K562 (cell line): ENCODE results near the gene KCNK7. TPM values are rescaled to one million over a fixed set of nuclear protein-coding genes. Genes with fewer than 3 reads are reported as not detected.

Experiments used
- ARID2 ChIP-seq: fragments of 450-650 bp; IDR thresholded peaks from 2 replicates; pipeline ENCODE4 v1.6.1; 2017; ENCODE audit warnings: antibody characterized with exemption, mild to moderate bottlenecking
- BRD9 ChIP-seq: fragments of 450-650 bp; IDR thresholded peaks from 2 replicates; pipeline ENCODE4 v1.6.1; 2018; ENCODE audit warnings: low read depth; ENCODE audit not compliant: partially characterized antibody
- CBX2 ChIP-seq: fragments of 200-600 bp; sonication (generic); IDR thresholded peaks from one replicate; pipeline ENCODE4 v1.6.1; 2012; ENCODE audit warnings: mild to moderate bottlenecking, low read length, inconsistent platforms; ENCODE audit not compliant: insufficient read depth, poor library complexity, severe bottlenecking
- CHCHD3 ChIP-seq: fragments of 250-450 bp; sonication (Bioruptor Pico); IDR thresholded peaks from 2 replicates; pipeline ENCODE4 v2.1.2; 2022; ENCODE audit warnings: mild to moderate bottlenecking
- CHD1 ChIP-seq: fragments of 200-600 bp; sonication (generic); IDR thresholded peaks from one replicate; pipeline ENCODE4 v1.6.1; 2012; ENCODE audit warnings: mild to moderate bottlenecking, moderate library complexity, low read length, inconsistent platforms
- EP300 ChIP-seq: IDR thresholded peaks from 2 replicates; pipeline ENCODE4 v1.6.1; 2012; ENCODE audit warnings: low read length, improper control_type of control experiment
- HMGXB4 ChIP-seq: sonication (generic); formaldehyde crosslinking; IDR thresholded peaks from 2 replicates; pipeline ENCODE4 v1.8.1; 2023; ENCODE audit warnings: mild to moderate bottlenecking, missing genetic modification reagents
- MAFG ChIP-seq: fragments of 450-650 bp; conservative IDR thresholded peaks from 2 replicates; pipeline ENCODE4 v1.6.1; 2016; ENCODE audit warnings: missing genetic modification characterization, missing compliant biosample characterization
- MCM5 ChIP-seq: fragments of 450-650 bp; IDR thresholded peaks from 2 replicates; pipeline ENCODE4 v1.6.1; 2016; ENCODE audit warnings: low read depth
- NFYB ChIP-seq: IDR thresholded peaks from 2 replicates; pipeline ENCODE4 v1.6.1; 2011; ENCODE audit warnings: mild to moderate bottlenecking, moderate library complexity; ENCODE audit not compliant: insufficient read length; ENCODE audit errors: extremely low read depth
- PTTG1 ChIP-seq: fragments of 450-650 bp; IDR thresholded peaks from 2 replicates; pipeline ENCODE4 v1.6.1; 2016; ENCODE audit warnings: low read depth, mild to moderate bottlenecking, missing genetic modification characterization, missing compliant biosample characterization
- SMAD2 ChIP-seq: fragments of 150-350 bp; IDR thresholded peaks from 2 replicates; pipeline ENCODE4 v1.6.1; 2014; ENCODE audit warnings: low read depth, mild to moderate bottlenecking, low read length
- SNAPC5 ChIP-seq: fragments of 250-450 bp; sonication (Bioruptor Pico); IDR thresholded peaks from 2 replicates; pipeline ENCODE4 v1.8.0; 2021; ENCODE audit warnings: moderate library complexity, mild to moderate bottlenecking, inconsistent platforms
- ZBTB43 ChIP-seq: sonication (generic); formaldehyde crosslinking; IDR thresholded peaks from 2 replicates; pipeline ENCODE4 v1.8.0; 2023; ENCODE audit warnings: mild to moderate bottlenecking, missing genetic modification reagents
- ZBTB8A ChIP-seq: fragments of 450-650 bp; IDR thresholded peaks from 2 replicates; pipeline ENCODE4 v1.6.1; 2018; ENCODE audit warnings: mild to moderate bottlenecking, moderate library complexity; ENCODE audit not compliant: partially characterized antibody
- ZKSCAN1 ChIP-seq: fragments of 150-350 bp; IDR thresholded peaks from 2 replicates; pipeline ENCODE4 v1.6.1; 2016; ENCODE audit warnings: low read depth, low read length
- ZNF23 ChIP-seq: fragments of 250-450 bp; sonication (Bioruptor Pico); IDR thresholded peaks from 2 replicates; pipeline ENCODE4 v1.4.0; 2020; ENCODE audit warnings: mild to moderate bottlenecking
- ZNF277 ChIP-seq: fragments of 250-450 bp; sonication (Bioruptor Pico); IDR thresholded peaks from 2 replicates; pipeline ENCODE4 v1.8.0; 2022; ENCODE audit warnings: inconsistent platforms, mild to moderate bottlenecking, moderate library complexity, borderline replicate concordance
- ZNF449 ChIP-seq: fragments of 250-450 bp; sonication (Bioruptor Pico); IDR thresholded peaks from 2 replicates; pipeline ENCODE4 v1.8.0; 2022; ENCODE audit warnings: moderate library complexity, mild to moderate bottlenecking, inconsistent platforms
- ZNF512 ChIP-seq: IDR thresholded peaks from 2 replicates; pipeline ENCODE4 v1.6.1; 2016; ENCODE audit warnings: missing genetic modification characterization, missing compliant biosample characterization
- ZNF778 ChIP-seq: fragments of 450-650 bp; formaldehyde crosslinking; IDR thresholded peaks from 2 replicates; pipeline ENCODE4 v1.4.0; 2020; ENCODE audit warnings: mild to moderate bottlenecking, moderate library complexity
- polyA plus RNA-seq, 8 experiments: library from polyadenylated mRNA; depleted of rRNA in 4 of 8; stranded (reverse) in 5 of 8; unstranded in 3 of 8; fragments of >200 nt; fragmentation: Nextera tagmentation in 2 of 8; fragmentation: Illumina TruSeq in 1 of 8; extraction: Ambion mirVana in 2 of 8; extraction: Trizol in 1 of 8; gene quantifications; 2 replicates each; pipeline versions ENCODE4 v1.2.1 to v1.2.3, GENCODE V29; 2011 to 2014; ENCODE audit warnings: inconsistent platforms in 1 of 8, missing spikeins in 1 of 8
- total RNA-seq, 7 experiments: library from RNA; depleted of rRNA in 6 of 7; stranded (reverse); fragments of >200 nt in 6 of 7; fragmentation: Illumina TruSeq in 2 of 7; extraction: Trizol in 2 of 7; gene quantifications; 2 replicates each; pipeline versions ENCODE4 v1.2.1 to v1.2.3, GENCODE V29; 2011 to 2021; ENCODE audit warnings: low replicate concordance in 1 of 7

KCNK7 gene
- total and polyA plus RNA-seq, 9 of the 15 experiments (the other 6 are each of a cell fraction or from before 2014, with no cell fraction given): 0.07 to 0.40 TPM; not detected in 7

- TF ChIP-seq ZBTB8A (no peak), NFYB (no peak), MCM5 (no peak), CBX2 (no peak), ZNF512 (tag) (no peak), ZBTB43 (no peak), MAFG (tag) (no peak), BRD9 (peak; percentile 61), ZNF449 (CRISPR knock-in tag) (no peak), CHD1 (no peak), SMAD2 (no peak), HMGXB4 (CRISPR knock-in tag) (no peak), PTTG1 (no peak), ZNF778 (CRISPR knock-in tag) (no peak), ZNF277 (CRISPR knock-in tag) (no peak), ARID2 (no peak), EP300 (peak; percentile 91), ZNF23 (no peak), SNAPC5 (CRISPR knock-in tag) (no peak), CHCHD3 (CRISPR knock-in tag) (peak; percentile 44; the same call in 1 of the 2 replicates), ZKSCAN1 (no peak; the same call in 1 of the 2 replicates)
These were observed 20.6 kb downstream of the KCNK7 start (continued) for GRCh38 chr11:65574811-65575567.
